Heart left ventricle (tissue), 13 donors: ENCODE results near the gene DSTN.

Source experiments
- CTCF ChIP-seq, 12 donors: fragments of 200-600 bp; sonication (generic) in 4 of 12; IDR thresholded peaks; one replicate each; pipeline versions ENCODE4 v1.5.0 to v1.8.0; 2018 to 2022; ENCODE audit warnings: antibody characterized with exemption in 12 of 12, mild to moderate bottlenecking in 5 of 12
- POLR2A ChIP-seq, 2 donors: fragments of 450-650 bp; IDR thresholded peaks; one replicate each; pipeline ENCODE4 v1.6.1; 2017; ENCODE audit warnings: antibody characterized with exemption in 2 of 2, mild to moderate bottlenecking in 2 of 2, moderate library complexity in 2 of 2
- donor health status: ischemic (EF 13 %, LVEDD 7.1; RV severe dilation, severe dysfunction).
- donor health status: DM: no; HTN: yes; CAD: no.
- donor health status: DM: no; HTN: no; CAD: no.
- donor health status: ischemic (EF 25% LVEDD 6.9; RV normal size, moderate dysfunction).
- donor health status: ischemic (EF 25% LVEDD 5.7; RV mildly dilated, moderate dysfunction).
- donor health status: ischemic (EF 35%, LVEDD 5.7; RV mildly dilated, moderate dysfunction).
- donor health status: nonischemic (EF 11% LVEDD 7.7; RV severe dilation, severe dysfunction).
- donor health status: DM: yes; HTN: yes; CAD: no.
- donor health status: PGD.
- donor health status: ischemic (EF 29% LVEDD 5.4; RV normal size, mild dysfunction).
- donor health status: nonischemic (EF 23%, LVEDD 6.1; RV moderate dilation, normal function).

GRCh38 chr20:17598013-17598550, 28.2 kb downstream of the DSTN start:
- TF ChIP-seq POLR2A (IDR thresholded peaks at IDR 0.05) (no peak), CTCF (IDR thresholded peaks at IDR 0.05) (no peak)
